ENCODE data around the gene ZNF219.

ZNF219 gene

GRCh38 chr14:21101802-21102413 is 3.5 kb upstream of the ZNF219 start:
- DNase-seq = no peak

DNA sequence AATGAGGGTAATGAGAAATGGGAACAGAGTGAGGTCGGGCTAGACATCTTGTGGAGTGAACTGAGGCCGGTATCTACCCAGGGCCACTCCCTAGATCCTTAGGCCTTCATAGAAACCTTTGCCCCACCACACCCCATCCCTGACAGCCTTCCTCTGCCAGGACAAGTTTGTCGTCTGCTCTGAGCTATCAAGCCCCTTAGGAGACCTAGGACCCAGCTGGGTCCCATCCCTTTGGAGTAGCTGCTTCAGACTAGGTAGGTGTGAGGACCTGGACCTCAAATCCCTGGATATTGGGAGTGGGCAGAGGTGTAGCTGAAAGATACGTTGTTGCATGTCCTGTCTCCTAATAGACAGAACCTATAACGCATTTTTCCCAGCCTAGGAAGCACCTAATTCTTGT is 2.5 kb upstream of the ZNF219 start, which contains the start of gene TMEM253:
Gene TMEM253, plus strand, starts transcription at position 136 of the 400 bp plus-strand sequence. CDS start 278 bp downstream, outside the sequence.
- no peak for DNase-seq

- DNase-seq = no peak
These were observed 1.1 kb upstream of the ZNF219 start for GRCh38 chr14:21099596-21099985.

GRCh38 chr14:21098892-21099595 is 589 bp upstream of the ZNF219 start:
- DNase-seq = no peak

DNA sequence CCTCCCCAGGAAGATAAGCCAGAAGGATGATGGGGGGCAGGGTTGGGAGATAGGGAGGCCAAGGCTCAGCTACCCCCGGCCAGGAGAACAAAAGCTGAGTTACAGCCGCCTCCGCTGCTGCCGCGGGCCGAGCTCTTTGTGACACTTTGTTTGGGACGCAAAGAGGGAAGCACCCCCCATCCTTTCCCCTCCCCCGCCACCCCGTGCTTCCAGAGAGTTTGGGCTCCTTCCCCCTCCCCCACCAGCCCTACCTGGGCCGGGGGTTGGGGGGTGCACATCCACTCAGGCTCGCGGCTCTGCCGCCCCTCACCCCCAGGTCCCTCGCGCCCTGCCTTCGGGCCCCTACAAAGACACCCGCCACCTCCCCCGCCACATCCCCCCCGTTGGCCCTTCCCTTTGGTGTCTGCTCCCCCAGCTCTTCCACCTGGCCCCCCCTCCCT is 799 bp downstream of the ZNF219 start:
- DNase-seq = no peak

DNA sequence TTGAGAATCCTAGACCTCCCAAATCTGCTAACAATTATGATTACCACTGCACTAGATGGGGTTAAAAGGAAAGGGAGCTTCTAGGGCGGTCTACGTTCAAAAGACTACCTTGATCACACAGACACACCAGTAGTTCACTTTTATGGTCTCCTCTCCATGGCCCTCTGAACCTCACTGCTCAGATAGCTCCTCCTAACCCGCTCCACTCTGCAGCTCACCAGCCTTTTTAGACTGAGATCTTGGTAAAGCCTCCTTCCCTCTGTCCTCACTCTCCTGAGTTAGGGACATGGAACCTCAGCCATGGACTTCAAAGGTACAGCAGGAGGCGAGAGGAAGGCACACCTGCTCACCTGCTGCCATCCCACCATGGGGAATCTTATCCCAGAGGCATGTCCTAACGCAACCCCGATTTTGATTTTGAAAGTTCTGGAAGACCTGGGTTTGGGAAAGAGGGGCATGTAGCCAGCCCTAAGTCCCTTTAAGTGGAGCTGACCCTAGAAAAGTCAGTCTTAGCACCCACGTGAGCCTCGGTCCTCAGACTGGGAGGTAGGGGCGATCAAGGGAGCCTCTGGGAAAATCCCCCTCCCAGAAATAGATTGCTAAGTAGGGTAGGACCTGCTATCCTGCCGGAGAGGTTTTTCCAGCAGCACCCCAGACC is 1.3 kb downstream of the ZNF219 start:
- DNase-seq = no peak

- no peak for DNase-seq
These were observed 2.0 kb downstream of the ZNF219 start for GRCh38 chr14:21096438-21096837.

- peak; percentile 65 for DNase-seq
These were observed 2.8 kb downstream of the ZNF219 start for GRCh38 chr14:21095430-21096205.

GRCh38 chr14:21093769-21094681 is 4.4 kb downstream of the ZNF219 start:
- DNase-seq = no peak

GRCh38 chr14:21093018-21093417 is 5.4 kb downstream of the ZNF219 start:
- DNase-seq = no peak

DNA sequence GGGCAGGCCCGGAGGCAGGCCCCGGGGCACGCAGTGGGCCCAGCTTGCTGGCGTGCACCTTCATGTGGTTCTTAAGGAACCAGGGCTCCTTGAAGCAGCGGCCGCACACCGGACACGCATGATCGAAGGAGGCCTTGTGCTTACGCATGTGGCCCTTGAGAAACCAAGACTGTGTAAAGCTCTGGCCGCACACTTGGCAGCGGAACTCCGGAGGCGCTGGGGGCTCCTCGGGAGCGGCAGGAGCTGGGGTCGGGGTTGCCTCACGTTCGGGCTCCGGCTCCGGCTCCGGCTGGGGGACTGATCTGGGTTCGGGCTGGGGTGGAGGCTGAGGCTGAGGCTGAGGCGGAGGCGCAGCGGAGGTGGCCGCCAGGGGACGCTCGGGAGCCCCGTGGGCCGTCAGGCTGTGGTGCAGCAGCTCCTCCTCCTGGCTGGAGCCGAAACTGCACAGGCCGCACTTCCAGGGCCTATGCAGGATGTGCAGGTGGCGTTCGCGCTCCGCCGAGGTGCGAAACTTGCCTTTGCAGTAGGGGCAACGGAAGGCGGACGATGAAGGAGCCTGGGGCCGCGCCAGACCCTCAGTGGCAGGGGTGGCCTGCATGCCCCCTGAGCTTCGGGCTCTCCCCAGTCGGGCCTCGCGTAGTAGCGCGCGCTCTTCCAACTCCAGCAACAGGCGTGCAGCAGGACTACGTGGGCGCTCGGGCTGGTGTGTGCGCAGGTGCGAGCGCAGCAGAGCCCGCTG is 6.0 kb downstream of the ZNF219 start:
- peak; percentile 62 for DNase-seq

DNA sequence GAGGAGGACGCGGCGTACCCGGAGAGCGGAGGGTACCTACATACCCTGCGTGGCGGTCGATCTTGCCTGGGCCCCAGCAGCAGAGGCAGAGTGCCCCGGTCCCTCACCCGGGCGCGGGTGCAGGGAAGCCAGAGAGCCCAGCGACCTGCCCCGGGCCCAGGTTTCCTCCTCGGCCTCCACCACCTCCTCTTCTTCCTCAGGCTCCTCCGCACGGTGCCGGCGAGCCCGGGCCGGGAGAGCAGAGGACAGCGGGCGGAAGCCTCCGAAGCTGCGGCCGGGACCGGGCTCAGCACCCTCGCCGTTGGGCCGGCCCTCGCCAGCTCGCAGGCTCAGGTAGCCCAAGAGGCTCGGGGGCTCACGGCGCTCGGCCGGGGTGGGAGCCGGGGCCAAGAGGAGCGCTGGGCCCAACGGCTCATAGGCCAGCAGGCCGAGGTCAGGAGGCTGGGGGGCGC is 6.6 kb downstream of the ZNF219 start:
- DNase-seq = no peak

DNA sequence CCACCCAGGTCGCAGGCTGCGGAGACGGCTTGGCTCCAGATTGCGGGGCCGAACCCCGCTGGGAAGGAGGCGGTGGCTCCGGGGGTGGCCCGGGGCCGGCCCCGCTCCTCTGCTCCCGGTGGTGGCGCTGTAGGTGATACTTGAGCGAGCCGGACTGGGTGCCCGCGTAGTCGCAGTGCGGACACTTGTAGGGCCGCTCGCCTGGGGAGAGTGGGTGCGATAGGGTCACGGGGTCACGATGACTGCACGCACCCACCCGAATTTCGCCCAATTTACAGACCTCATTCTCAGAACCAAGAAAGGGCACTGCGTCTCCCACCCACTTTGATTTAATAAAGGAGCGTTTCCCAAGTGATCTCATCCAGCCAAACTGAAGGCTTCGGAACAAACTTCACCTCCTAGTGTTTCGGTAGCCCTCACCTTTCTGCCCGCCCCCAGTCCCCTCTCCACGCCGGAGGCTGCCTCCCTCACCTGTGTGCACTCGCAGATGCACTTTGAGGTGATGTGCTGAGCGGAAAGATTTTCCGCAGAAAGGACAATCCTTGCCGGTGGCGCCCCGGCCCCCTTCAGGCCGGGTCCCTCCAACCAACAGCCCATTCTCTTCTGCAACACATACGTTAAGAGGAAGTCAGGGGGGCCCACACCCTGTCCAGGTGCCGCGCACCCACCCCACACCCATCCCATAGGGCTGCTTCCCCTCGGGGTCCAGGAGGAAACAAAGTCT is 7.4 kb downstream of the ZNF219 start:
- DNase-seq = no peak

DNA sequence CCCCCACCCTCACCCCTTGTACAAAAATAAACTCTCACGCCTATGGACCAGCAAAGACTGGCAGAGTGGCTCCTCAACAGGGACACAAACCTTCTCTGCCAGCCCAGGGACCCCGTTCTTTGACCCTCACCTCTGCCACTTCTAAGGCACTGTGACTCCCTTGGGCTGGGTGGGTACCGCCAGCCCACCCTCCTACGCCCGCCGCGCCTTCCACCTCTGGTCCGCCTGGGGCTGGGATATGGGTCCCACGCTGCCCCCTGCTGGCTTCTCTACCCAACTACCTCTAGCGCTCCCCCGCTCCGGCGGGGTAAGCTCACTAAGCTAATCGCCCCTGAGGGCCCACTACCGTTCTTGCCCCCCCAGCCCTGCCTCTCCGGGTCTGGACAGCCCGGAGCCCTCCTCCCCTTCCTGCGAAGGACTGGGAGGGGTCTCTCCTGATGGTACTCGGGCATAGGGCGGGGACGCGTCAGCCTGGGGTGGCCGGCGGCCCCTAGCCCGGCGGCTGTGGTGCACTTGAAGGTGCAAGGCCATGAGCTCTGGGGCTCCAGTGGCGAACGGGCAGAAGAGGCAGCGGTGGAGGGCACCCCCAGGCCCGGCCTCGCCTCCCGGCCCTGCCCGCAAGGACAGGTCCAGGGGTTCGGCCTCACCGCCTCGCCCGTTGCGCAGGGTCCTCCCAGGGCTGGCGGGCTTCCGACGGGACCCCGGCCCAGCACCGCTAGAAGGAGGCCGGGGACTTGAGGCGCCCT is 8.1 kb downstream of the ZNF219 start:
- DNase-seq = no peak

DNA sequence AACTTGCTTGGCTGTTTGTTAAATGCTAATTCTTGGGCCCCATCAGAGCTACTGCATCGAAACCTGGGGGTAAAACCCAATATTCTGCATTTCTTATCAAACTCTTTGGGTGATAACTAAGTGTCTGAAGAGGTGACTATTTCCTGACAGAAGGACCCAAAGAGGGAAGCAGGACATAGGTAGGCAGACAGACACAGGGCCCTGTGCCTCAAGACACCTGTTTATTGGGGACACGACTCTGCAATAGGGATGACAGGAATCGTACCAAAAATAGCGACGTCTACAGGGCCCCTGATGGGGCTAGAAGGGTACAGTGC is 8.6 kb downstream of the ZNF219 start:
- DNase-seq = no peak

GRCh38 chr14:21089271-21089670 is 9.2 kb downstream of the ZNF219 start:
- DNase-seq = no peak

GRCh38 chr14:21088687-21089086 is 9.8 kb downstream of the ZNF219 start:
- DNase-seq = no peak

- DNase-seq = peak; percentile 95
These were observed 11.0 kb downstream of the ZNF219 start for GRCh38 chr14:21087294-21088091.

- no peak for DNase-seq
These were observed 11.6 kb downstream of the ZNF219 start for GRCh38 chr14:21086908-21087293.
